ENCODE measurements around the gene TERT.

TERT gene

GRCh38 chr5:1317921-1318565, 23.2 kb upstream of the TERT start:
- no peak for DNase-seq

GRCh38 chr5:1316588-1317340, 21.9 kb upstream of the TERT start:
- no peak for DNase-seq

GRCh38 chr5:1315709-1316587, 21.1 kb upstream of the TERT start:
- peak; percentile 97 to 100 (median 98) for DNase-seq

- DNase-seq, result no peak
Observed at GRCh38 chr5:1315018-1315708, 20.3 kb upstream of the TERT start.

GRCh38 chr5:1314564-1314982, 19.7 kb upstream of the TERT start:
- DNase-seq, result no peak

- peak; percentile 17 to 58 (median 29) for DNase-seq
Observed at GRCh38 chr5:1312993-1313833, 18.3 kb upstream of the TERT start.

- no peak for DNase-seq
Observed at GRCh38 chr5:1312206-1312605, 17.3 kb upstream of the TERT start.

- no peak for DNase-seq
Observed at GRCh38 chr5:1311439-1312055, 16.7 kb upstream of the TERT start.

- no peak for DNase-seq
Observed at GRCh38 chr5:1310118-1310517, 15.2 kb upstream of the TERT start.

GRCh38 chr5:1304033-1304432, 9.2 kb upstream of the TERT start:
- DNase-seq, result no peak

GRCh38 chr5:1302258-1302657, 7.4 kb upstream of the TERT start:
- DNase-seq, result no peak

- DNase-seq, result no peak
Observed at GRCh38 chr5:1300581-1301083, 5.8 kb upstream of the TERT start.

- DNase-seq, result no peak
Observed at GRCh38 chr5:1299961-1300360, 5.1 kb upstream of the TERT start.

GRCh38 chr5:1299511-1299850, 4.6 kb upstream of the TERT start:
- no peak for DNase-seq

- no peak for DNase-seq
Observed at GRCh38 chr5:1298723-1299510, 4.0 kb upstream of the TERT start.

- no peak for DNase-seq
Observed at GRCh38 chr5:1298067-1298551, 3.2 kb upstream of the TERT start.

GRCh38 chr5:1297243-1297642, 2.4 kb upstream of the TERT start:
- no peak for DNase-seq

- no peak for DNase-seq
Observed at GRCh38 chr5:1295650-1296037, 776 bp upstream of the TERT start.

GRCh38 chr5:1294206-1294834, 548 bp downstream of the TERT start:
- peak in 2 of 3 experiments; percentile 81 to 88 for DNase-seq
